K562 (cell line): Measurements from ENCODE around the gene PLA2R1. TPM values are rescaled to one million over a fixed set of nuclear protein-coding genes. Genes with fewer than 3 reads are reported as not detected.

ENCODE experiments used
- ATAC-seq: fragments of 200-7000 bp; cut with Tn5 transposase; 3 replicates; pipeline ENCODE4 v1.9.1; 2020; ENCODE audit warnings: moderate library complexity
- BruUV-seq: library from RNA; stranded (reverse); fragments of 400-500 nt; replicated peaks from 2 replicates; lab custom pipeline; 2021; lab: Mats Ljungman, UMichigan
- CTCF ChIA-PET: fragments of 300-600 bp; formaldehyde crosslinking; extraction: SDS; loops from one replicate; lab custom pipeline; 2021; ENCODE audit warnings: low intra/inter-chr PET ratio; lab: Yijun Ruan, JAX
- POLR2A ChIA-PET: fragments of 300-600, 350-650 bp; sonication (Branson Sonifier 250); formaldehyde crosslinking; extraction: SDS; loops from one replicate; lab custom pipeline; 2021; ENCODE audit warnings: antibody characterized with exemption, inconsistent platforms; lab: Yijun Ruan, JAX
- DNase-seq, 4 experiments: peaks; one replicate each; pipeline versions ENCODE4 v3.0.0 to v3.0.0-alpha.2; 2011 to 2018; ENCODE audit warnings: low spot score in 3 of 4, mixed read lengths in 3 of 4; ENCODE audit errors: extremely low read depth in 1 of 4
- FAIRE-seq: peaks from 2 replicates; lab custom pipeline; 2011; peaks lifted over from hg19 to GRCh38; lab: Jason Lieb, UNC
- H2AFZ ChIP-seq: 2 replicates; pipeline ENCODE4 v1.6.0; 2011; ENCODE audit warnings: low read depth, low read length, control low read depth, inconsistent platforms
- H3K27ac ChIP-seq: fragments of 200-600 bp; 3 replicates; pipeline ENCODE4 v1.8.0; 2011; ENCODE audit warnings: low read depth, mild to moderate bottlenecking, control low read depth, inconsistent platforms, low read length, moderate library complexity, mixed read lengths; ENCODE audit errors: extremely low read depth
- H3K27me3 ChIP-seq, 2 experiments: fragments of 300-600 bp in 1 of 2; 2 replicates in 1 of 2; 3 replicates in 1 of 2; pipeline versions ENCODE4 v1.6.0 to v1.8.0; 2011; ENCODE audit warnings: inconsistent platforms in 2 of 2, low read length in 2 of 2, mild to moderate bottlenecking in 1 of 2, mixed read lengths in 1 of 2, moderate library complexity in 1 of 2; ENCODE audit not compliant: control insufficient read depth in 2 of 2, insufficient read depth in 2 of 2
- H3K36me3 ChIP-seq: fragments of 300-600 bp; 3 replicates; pipeline ENCODE4 v1.8.0; 2011; ENCODE audit warnings: mild to moderate bottlenecking, low read length, inconsistent platforms; ENCODE audit not compliant: control insufficient read depth, insufficient read depth
- H3K4me1 ChIP-seq, 2 experiments: fragments of 200-600 bp in 1 of 2; replicated peaks in 1 of 2; 2 replicates in 1 of 2; 3 replicates in 1 of 2; pipeline versions ENCODE4 v1.5.1 to v1.8.0; 2011; ENCODE audit warnings: inconsistent platforms in 2 of 2, low read length in 2 of 2, mild to moderate bottlenecking in 1 of 2, mixed read lengths in 1 of 2, moderate library complexity in 1 of 2; ENCODE audit not compliant: control insufficient read depth in 2 of 2, insufficient read depth in 2 of 2
- H3K4me2 ChIP-seq: 2 replicates; pipeline ENCODE4 v1.6.1; 2011; ENCODE audit warnings: low read length, control low read depth, inconsistent platforms, mixed read lengths; ENCODE audit not compliant: insufficient read depth
- H3K4me3 ChIP-seq: fragments of 200-600 bp; sonication (generic), shearing (Covaris generic); 2 replicates; pipeline ENCODE4 v1.5.1; 2016; ENCODE audit warnings: control low read depth, inconsistent platforms
- H3K79me2 ChIP-seq: fragments of 200-600 bp; 3 replicates; pipeline ENCODE4 v1.8.0; 2011; ENCODE audit warnings: low read length, inconsistent platforms; ENCODE audit not compliant: control insufficient read depth, insufficient read depth
- H3K9ac ChIP-seq, 2 experiments: 2 replicates each; pipeline versions ENCODE4 v1.6.0 to v1.6.1; 2011; ENCODE audit warnings: low read depth in 2 of 2, low read length in 2 of 2, control low read depth in 1 of 2, inconsistent platforms in 1 of 2, mild to moderate bottlenecking in 1 of 2, mixed read lengths in 1 of 2; ENCODE audit not compliant: insufficient read depth in 1 of 2
- H3K9me1 ChIP-seq: one replicate; pipeline ENCODE4 v1.6.0; 2011; ENCODE audit warnings: inconsistent platforms, mild to moderate bottlenecking, low read length, moderate library complexity; ENCODE audit not compliant: control insufficient read depth, insufficient read depth
- H3K9me3 ChIP-seq: replicated peaks from 2 replicates; pipeline ENCODE4 v1.5.1; 2011; ENCODE audit warnings: low read depth, low read length, inconsistent platforms; ENCODE audit not compliant: control insufficient read depth, insufficient read depth
- H4K20me1 ChIP-seq: replicated peaks from 2 replicates; pipeline ENCODE4 v1.6.1; 2011; ENCODE audit warnings: low read length, inconsistent platforms, mixed read lengths; ENCODE audit not compliant: control insufficient read depth, insufficient read depth
- BRF1 ChIP-seq: IDR thresholded peaks from 3 replicates; pipeline ENCODE4 v1.6.1; 2011; ENCODE audit warnings: borderline replicate concordance, mild to moderate bottlenecking; ENCODE audit not compliant: insufficient read length; ENCODE audit errors: extremely low read depth
- HNRNPK ChIP-seq: fragments of 200-400 bp; formaldehyde crosslinking; IDR thresholded peaks from one replicate; pipeline ENCODE4 v1.6.1; 2018; ENCODE audit warnings: mild to moderate bottlenecking, low read depth, low read length; ENCODE audit not compliant: poor library complexity, severe bottlenecking
- KAT2B ChIP-seq: IDR thresholded peaks from one replicate; pipeline ENCODE4 v1.6.1; 2012; ENCODE audit warnings: low read depth, mild to moderate bottlenecking, control low read depth, inconsistent platforms, low read length, moderate library complexity
- NELFE ChIP-seq: IDR thresholded peaks from 2 replicates; pipeline ENCODE4 v1.6.1; 2011; ENCODE audit warnings: mild to moderate bottlenecking; ENCODE audit not compliant: insufficient read depth, insufficient read length
- NFIC ChIP-seq: fragments of 450-650 bp; IDR thresholded peaks from 2 replicates; pipeline ENCODE4 v1.6.1; 2017; ENCODE audit warnings: mild to moderate bottlenecking, inconsistent platforms
- PTTG1 ChIP-seq: fragments of 450-650 bp; IDR thresholded peaks from 2 replicates; pipeline ENCODE4 v1.6.1; 2016; ENCODE audit warnings: low read depth, mild to moderate bottlenecking, missing genetic modification characterization, missing compliant biosample characterization
- RBM34 ChIP-seq: fragments of 200-400 bp; formaldehyde crosslinking; IDR thresholded peaks from 2 replicates; pipeline ENCODE4 v1.6.1; 2018; ENCODE audit warnings: low read length, borderline replicate concordance; ENCODE audit not compliant: insufficient read depth
- SAFB ChIP-seq: fragments of 200-400 bp; formaldehyde crosslinking; IDR thresholded peaks from 2 replicates; pipeline ENCODE4 v1.6.1; 2017; ENCODE audit warnings: low read depth, low read length, borderline replicate concordance
- SMARCA4 ChIP-seq: fragments of 450-650 bp; IDR thresholded peaks from 2 replicates; pipeline ENCODE4 v1.6.1; 2016
- SMARCB1 ChIP-seq: IDR thresholded peaks from 2 replicates; pipeline ENCODE4 v1.6.1; 2011; ENCODE audit warnings: improper control_type of control experiment, low read depth; ENCODE audit not compliant: insufficient read length
- SREBF1 ChIP-seq: fragments of 150-350 bp; IDR thresholded peaks from 2 replicates; pipeline ENCODE4 v1.6.1; 2014; ENCODE audit warnings: antibody characterized with exemption, low read depth, low read length, borderline replicate concordance
- TCF3 ChIP-seq: sonication (generic); formaldehyde crosslinking; IDR thresholded peaks from 2 replicates; pipeline ENCODE4 v1.4.0; 2020; ENCODE audit warnings: mild to moderate bottlenecking, missing genetic modification reagents
- ZFPM2 ChIP-seq: fragments of 250-450 bp; sonication (Bioruptor Pico); IDR thresholded peaks from 2 replicates; pipeline ENCODE4 v1.5.1; 2022; ENCODE audit warnings: mild to moderate bottlenecking
- WGBS: fragments of 100-300 bp; shearing (Covaris generic); methylation state at CpG from one replicate; pipeline ENCODE4 v1.1.6; 2016; ENCODE audit warnings: low coverage, mixed read lengths; ENCODE audit not compliant: insufficient coverage; ENCODE audit errors: missing lambda C conversion rate; 5-methylcytosine and 5-hydroxymethylcytosine counted together
- in situ Hi-C: fragments of 300-500 bp; cut with MboI; formaldehyde crosslinking; loops from 4 replicates; pipeline ENCODE4 v1.15.0; 2018; ENCODE audit warnings: inconsistent platforms, mixed read lengths
- intact Hi-C: fragments of 100-400 bp; cut with micrococcal nuclease; formaldehyde crosslinking; loops from 2 replicates; pipeline ENCODE4 v1.14.2; 2022
- polyA plus RNA-seq, 8 experiments: library from polyadenylated mRNA; depleted of rRNA in 4 of 8; stranded (reverse) in 5 of 8; unstranded in 3 of 8; fragments of >200 nt; fragmentation: Nextera tagmentation in 2 of 8; fragmentation: Illumina TruSeq in 1 of 8; extraction: Ambion mirVana in 2 of 8; extraction: Trizol in 1 of 8; gene quantifications; 2 replicates each; pipeline versions ENCODE4 v1.2.1 to v1.2.3, GENCODE V29; 2011 to 2014; ENCODE audit warnings: inconsistent platforms in 1 of 8, missing spikeins in 1 of 8
- total RNA-seq, 7 experiments: library from RNA; depleted of rRNA in 6 of 7; stranded (reverse); fragments of >200 nt in 6 of 7; fragmentation: Illumina TruSeq in 2 of 7; extraction: Trizol in 2 of 7; gene quantifications; 2 replicates each; pipeline versions ENCODE4 v1.2.1 to v1.2.3, GENCODE V29; 2011 to 2021; ENCODE audit warnings: low replicate concordance in 1 of 7
- TF ChIP-seq, protein P1 (sequence below): IDR thresholded peaks from 2 replicates; pipeline ENCODE4 v1.6.1; 2012; ENCODE audit warnings: low read depth, low read length, improper control_type of control experiment, borderline replicate concordance
- TF ChIP-seq, protein P2 (sequence below): fragments of 250-450 bp; sonication (Bioruptor Pico); IDR thresholded peaks from 2 replicates; pipeline ENCODE4 v1.5.0; 2021; ENCODE audit warnings: mild to moderate bottlenecking, moderate library complexity
- TF ChIP-seq, protein P3 (sequence below): fragments of 450-650 bp; IDR thresholded peaks from 2 replicates; pipeline ENCODE4 v1.6.1; 2016; ENCODE audit warnings: low read depth, mild to moderate bottlenecking, moderate library complexity

Gene PLA2R1
- total and polyA plus RNA-seq, 9 of the 15 experiments (the other 6 are each of a cell fraction or from before 2014, with no cell fraction given) = not detected

DNA sequence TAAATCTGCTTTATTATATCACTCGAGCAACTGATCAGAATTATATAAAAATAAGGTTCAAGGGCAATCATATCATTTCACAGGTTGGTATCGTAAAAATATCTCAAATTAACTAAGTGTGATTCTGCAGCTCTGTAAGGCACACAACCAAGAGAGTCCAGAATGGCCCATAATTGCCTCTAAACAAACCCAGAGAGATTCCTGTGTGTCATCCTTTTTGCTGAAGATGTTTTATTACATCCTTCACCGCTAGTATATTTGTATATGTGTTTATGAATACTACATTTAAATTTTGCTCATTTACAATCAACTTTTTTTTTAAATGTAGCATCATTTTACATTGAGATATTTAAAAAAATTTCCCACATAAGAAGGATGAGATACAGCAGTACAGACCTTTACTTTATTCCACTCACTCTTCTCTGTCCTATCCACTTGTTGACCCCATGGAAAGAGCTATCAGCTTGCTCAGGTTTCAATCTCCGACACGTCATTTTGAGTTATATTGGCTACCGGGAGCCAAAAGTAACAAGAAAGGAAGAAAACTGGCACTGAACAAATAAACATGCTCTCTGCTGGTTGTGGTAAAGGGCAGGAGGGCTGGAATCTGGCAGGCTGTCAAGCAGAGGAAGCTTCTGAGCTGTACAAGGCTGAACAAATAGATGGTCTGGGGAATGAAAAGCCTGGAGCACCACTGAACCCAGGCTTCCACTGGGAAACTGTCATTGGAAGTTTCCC lies 23.1 kb downstream of the PLA2R1 start:
- Histone ChIP-seq H3K27ac (no peak overlapping the region), H3K4me2 (no peak overlapping the region), H3K9ac (no peak overlapping the region), H3K9me3 (no peaks in the 10 kb centered on the region), H3K4me3 (no peak overlapping the region), H3K9me1 (no peaks in the 10 kb centered on the region), H3K36me3 (no peaks in the 10 kb centered on the region), H3K79me2 (no peaks in the 10 kb centered on the region), H2AFZ (no peak overlapping the region), H4K20me1 (no peaks in the 10 kb centered on the region; the same call in 1 of the 2 replicates), H3K27me3 (peaks cover 0 to 5% of the 10 kb centered on the region in 2 experiments; a peak in 1 of 5 replicates), H3K4me1 (no peaks in the 10 kb centered on the region)
- POLR2A ChIA-PET = interaction anchor here (0.7 kb wide), 1 partner anchor 1051 kb away, joined by 3 read pairs; no protein-coding TSS in a partner anchor
- DNase-seq (no peak), FAIRE-seq (no peak), ATAC-seq (no peak)
- intact Hi-C loops (no loop called here), in situ Hi-C loops (no loop called here)
- CTCF ChIA-PET = interaction anchor here (0.6 kb wide), 1 partner anchor 1824 kb away, joined by 4 read pairs; no protein-coding TSS in a partner anchor
- no TSS peak for BruUV-seq
- under 1% methylated on average over 6 of the region's 6 CpGs for WGBS
- TF ChIP-seq HNRNPK (no peak), NELFE (no peak), RBM34 (no peak), BRF1 (no peak), SAFB (no peak), SMARCA4 (no peak), PTTG1 (tag) (no peak), SREBF1 (no peak), KAT2B (no peak), SMARCB1 (no peak), NFIC (no peak), ZFPM2 (CRISPR knock-in tag) (no peak), TCF3 (CRISPR knock-in tag) (no peak)
- TF ChIP-seq, protein P1, sequence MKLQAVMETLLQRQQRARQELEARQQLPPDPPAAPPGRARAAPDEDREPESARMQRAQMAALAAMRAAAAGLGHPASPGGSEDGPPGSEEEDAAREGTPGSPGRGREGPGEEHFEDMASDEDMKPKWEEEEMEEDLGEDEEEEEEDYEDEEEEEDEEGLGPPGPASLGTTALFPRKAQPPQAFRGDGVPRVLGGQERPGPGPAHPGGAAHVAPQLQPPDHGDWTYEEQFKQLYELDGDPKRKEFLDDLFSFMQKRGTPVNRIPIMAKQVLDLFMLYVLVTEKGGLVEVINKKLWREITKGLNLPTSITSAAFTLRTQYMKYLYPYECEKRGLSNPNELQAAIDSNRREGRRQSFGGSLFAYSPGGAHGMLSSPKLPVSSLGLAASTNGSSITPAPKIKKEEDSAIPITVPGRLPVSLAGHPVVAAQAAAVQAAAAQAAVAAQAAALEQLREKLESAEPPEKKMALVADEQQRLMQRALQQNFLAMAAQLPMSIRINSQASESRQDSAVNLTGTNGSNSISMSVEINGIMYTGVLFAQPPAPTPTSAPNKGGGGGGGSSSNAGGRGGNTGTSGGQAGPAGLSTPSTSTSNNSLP = no peak
- TF ChIP-seq, protein P2, sequence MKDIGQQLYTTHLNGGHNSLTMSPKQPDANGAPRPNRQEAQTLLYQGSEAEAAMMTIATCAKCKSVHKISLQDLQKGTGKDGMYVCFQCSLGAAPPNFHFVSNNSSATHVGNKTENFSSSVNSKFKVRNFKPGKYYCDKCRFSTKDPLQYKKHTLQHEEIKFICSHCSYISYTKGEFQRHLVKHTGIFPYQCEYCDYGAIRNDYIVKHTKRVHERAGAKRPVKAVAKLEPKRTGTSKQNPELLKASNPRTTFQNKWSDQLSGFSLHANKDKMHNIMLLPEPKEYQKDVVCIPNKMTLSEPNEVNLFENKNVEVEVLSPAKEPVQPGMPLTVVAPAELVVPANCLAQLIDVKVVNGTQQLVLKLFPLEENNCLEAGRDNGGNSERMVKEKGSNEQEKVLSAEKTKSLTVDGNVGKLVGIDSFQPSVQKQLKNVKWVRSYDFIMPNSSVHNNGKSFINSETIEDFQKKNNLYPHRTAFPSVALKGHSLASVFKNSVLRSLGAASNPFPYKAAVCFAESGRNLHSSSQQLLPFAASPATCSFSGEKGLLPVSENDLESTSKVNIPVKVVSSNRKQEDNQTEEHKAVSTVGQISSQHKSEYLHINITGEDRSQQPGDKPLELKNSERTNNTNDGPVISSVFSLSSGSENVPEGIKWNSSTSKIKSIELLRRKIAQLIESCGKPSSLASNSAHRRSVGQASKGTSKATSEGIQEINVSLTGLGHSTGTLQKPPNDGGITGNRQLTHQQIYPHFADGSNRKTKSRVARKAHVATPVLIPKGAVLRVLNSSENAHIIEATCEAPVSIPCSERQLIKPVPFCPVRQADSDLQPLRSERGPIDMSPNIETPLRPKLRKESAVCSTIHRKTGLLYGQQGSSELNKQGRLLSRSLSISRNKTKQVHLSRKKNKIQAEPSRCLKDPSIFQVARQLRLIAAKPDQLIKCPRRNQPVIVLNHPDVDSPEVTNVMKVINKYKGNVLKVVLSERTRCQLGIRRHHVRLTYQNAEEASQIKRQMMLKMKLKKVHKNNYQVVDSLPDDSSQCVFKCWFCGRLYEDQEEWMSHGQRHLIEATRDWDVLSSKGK (CRISPR knock-in tag) = no peak
- TF ChIP-seq, protein P3, sequence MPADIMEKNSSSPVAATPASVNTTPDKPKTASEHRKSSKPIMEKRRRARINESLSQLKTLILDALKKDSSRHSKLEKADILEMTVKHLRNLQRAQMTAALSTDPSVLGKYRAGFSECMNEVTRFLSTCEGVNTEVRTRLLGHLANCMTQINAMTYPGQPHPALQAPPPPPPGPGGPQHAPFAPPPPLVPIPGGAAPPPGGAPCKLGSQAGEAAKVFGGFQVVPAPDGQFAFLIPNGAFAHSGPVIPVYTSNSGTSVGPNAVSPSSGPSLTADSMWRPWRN = no peak
